Prostate gland (tissue), 2 donors: ENCODE measurements around the gene FRMD4A. TPM values are rescaled to one million over a fixed set of nuclear protein-coding genes. Genes with fewer than 3 reads are reported as not detected.

Source experiments
- DNase-seq: peaks from one replicate; pipeline ENCODE4 v3.0.0-alpha.2; 2019; ENCODE audit warnings: low spot score
- H3K27ac ChIP-seq, 2 donors: fragments of 200-600 bp; sonication (generic); 2 replicates each; pipeline ENCODE4 v1.5.1; 2017 to 2019
- H3K27me3 ChIP-seq: fragments of 200-600 bp; sonication (generic); replicated peaks from 2 replicates; pipeline ENCODE4 v1.5.1; 2019; ENCODE audit not compliant: insufficient read depth
- H3K36me3 ChIP-seq, 2 donors: fragments of 200-600 bp; sonication (generic); 1 replicate in 1 of 2; 2 replicates in 1 of 2; pipeline versions ENCODE4 v1.5.1 to v1.8.1; 2017 to 2019
- H3K4me1 ChIP-seq: fragments of 200-600 bp; sonication (generic); replicated peaks from 2 replicates; pipeline ENCODE4 v1.5.1; 2019
- H3K4me3 ChIP-seq, 2 donors: fragments of 200-600 bp; sonication (generic); 2 replicates each; pipeline ENCODE4 v1.5.1; 2017 to 2019
- H3K9me3 ChIP-seq: fragments of 200-600 bp; sonication (generic); 2 replicates; pipeline ENCODE4 v1.5.1; 2017
- POLR2A ChIP-seq: fragments of 450-650 bp; IDR thresholded peaks from one replicate; pipeline ENCODE4 v1.6.1; 2016; ENCODE audit warnings: antibody characterized with exemption, mild to moderate bottlenecking
- POLR2AphosphoS5 ChIP-seq: sonication (generic); formaldehyde crosslinking; IDR thresholded peaks from one replicate; pipeline ENCODE4 v1.6.1; 2017; ENCODE audit warnings: antibody characterized with exemption
- WGBS: methylation state at CpG from one replicate; pipeline ENCODE4 v1.1.5; 2018; 5-methylcytosine and 5-hydroxymethylcytosine counted together
- intact Hi-C: fragments of 100-400 bp; cut with DNase I; formaldehyde crosslinking; loops from one replicate; pipeline ENCODE4 v1.14.2; 2022
- total RNA-seq, 2 donors: library from RNA; depleted of rRNA; stranded (reverse); fragments of >200 nt; gene quantifications; one replicate each; pipeline ENCODE4 v1.1.0, GENCODE V29; 2016
- TF ChIP-seq, protein P1 (sequence below), 4 experiments: fragments of 200-600 bp in 2 of 4; fragments of 450-650 bp in 2 of 4; sonication (generic) in 2 of 4; IDR thresholded peaks; 1 replicate in 3 of 4; 2 replicates in 1 of 4; pipeline ENCODE4 v1.5.1; 2016 to 2019; ENCODE audit warnings: antibody characterized with exemption in 4 of 4, mild to moderate bottlenecking in 2 of 4, moderate library complexity in 2 of 4

The FRMD4A gene
- total RNA-seq, 2 donors from 2014 or later = 38.0 to 53.2 TPM

DNA sequence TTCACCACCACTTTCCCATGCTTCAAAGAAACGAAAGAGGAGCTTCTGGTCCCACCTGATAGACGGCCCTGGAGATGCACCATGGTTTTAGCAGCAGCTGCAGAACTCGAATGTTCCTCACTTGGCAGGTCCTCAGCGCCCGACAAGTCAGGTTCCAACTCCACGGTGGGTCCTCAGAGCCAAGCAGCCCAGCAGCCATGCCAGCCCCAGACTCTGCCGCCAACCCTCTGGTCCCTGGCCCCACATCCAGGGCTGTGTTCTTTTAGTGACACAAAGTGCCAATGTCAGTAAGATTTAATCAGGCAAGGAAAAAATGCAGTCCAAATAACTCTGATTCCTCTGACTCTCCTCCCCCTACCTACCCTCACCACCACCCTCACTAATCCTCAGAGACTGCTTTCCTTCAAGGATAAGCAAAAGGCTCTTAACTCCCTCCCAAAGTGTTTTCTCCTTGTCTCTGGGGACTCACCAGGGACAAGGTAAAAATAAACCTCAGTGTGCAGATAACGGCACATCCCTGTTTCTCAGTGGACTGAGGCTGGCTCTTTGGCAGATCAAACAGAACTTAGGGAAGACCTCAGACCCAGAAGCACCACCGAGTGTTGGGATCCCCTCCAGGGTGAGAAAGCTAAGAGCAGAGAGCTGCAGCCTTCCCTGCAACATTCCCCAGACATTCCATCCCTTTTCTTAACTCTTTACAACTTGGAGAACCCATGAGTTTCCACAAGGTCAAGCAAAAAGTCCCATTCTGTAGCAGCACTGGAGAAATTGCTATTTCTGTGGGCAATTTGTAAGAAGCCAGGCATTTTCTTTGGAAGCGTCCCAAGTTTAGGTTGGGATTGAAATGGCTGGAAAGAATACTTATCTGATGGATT, 358.9 kb downstream of the FRMD4A start:
- intact Hi-C loops = no loop called here
- WGBS = 29% methylated on average over 10 of the region's 10 CpGs
- H3K4me1 ChIP-seq = no peaks in the 10 kb centered on the region
- TF ChIP-seq, protein P1, sequence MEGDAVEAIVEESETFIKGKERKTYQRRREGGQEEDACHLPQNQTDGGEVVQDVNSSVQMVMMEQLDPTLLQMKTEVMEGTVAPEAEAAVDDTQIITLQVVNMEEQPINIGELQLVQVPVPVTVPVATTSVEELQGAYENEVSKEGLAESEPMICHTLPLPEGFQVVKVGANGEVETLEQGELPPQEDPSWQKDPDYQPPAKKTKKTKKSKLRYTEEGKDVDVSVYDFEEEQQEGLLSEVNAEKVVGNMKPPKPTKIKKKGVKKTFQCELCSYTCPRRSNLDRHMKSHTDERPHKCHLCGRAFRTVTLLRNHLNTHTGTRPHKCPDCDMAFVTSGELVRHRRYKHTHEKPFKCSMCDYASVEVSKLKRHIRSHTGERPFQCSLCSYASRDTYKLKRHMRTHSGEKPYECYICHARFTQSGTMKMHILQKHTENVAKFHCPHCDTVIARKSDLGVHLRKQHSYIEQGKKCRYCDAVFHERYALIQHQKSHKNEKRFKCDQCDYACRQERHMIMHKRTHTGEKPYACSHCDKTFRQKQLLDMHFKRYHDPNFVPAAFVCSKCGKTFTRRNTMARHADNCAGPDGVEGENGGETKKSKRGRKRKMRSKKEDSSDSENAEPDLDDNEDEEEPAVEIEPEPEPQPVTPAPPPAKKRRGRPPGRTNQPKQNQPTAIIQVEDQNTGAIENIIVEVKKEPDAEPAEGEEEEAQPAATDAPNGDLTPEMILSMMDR (IDR thresholded peaks at IDR 0.05) = no peak
- TF ChIP-seq POLR2A (no peak), POLR2AphosphoS5 (no peak)
- no peak overlapping the region for H3K4me3 ChIP-seq
- no peak for DNase-seq
- H3K27me3 ChIP-seq = no peaks in the 10 kb centered on the region
- H3K36me3 ChIP-seq = no peaks in the 10 kb centered on the region
- H3K9me3 ChIP-seq = no peaks in the 10 kb centered on the region
- H3K27ac ChIP-seq = no peak overlapping the region

DNA sequence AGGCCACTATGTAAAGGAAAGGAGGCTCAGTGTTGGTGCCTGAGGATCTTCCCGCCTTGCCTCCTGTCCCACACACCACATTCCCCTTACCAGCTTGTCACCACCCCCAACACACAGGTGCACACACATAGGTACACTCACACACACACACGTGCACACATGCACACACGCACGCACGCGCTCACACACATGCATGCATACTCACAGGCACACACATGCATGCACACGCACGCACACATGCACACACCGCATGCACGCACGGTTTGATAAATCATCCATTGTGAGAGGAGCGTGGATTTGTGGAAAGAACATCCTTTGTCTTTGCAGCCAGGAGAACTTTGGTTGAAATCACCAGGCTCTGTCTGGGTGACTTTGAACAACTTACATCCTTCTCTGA, 359.8 kb downstream of the FRMD4A start:
- TF ChIP-seq POLR2A (no peak), POLR2AphosphoS5 (no peak)
- TF ChIP-seq, protein P1 (IDR thresholded peaks at IDR 0.05) = no peak
- no peaks in the 10 kb centered on the region for H3K9me3 ChIP-seq
- 94% methylated on average over 12 of the region's 12 CpGs for WGBS
- no peak for DNase-seq
- no peaks in the 10 kb centered on the region for H3K4me1 ChIP-seq
- H3K27me3 ChIP-seq = no peaks in the 10 kb centered on the region
- H3K4me3 ChIP-seq = no peak overlapping the region
- no peak overlapping the region for H3K27ac ChIP-seq
- no peaks in the 10 kb centered on the region for H3K36me3 ChIP-seq
- intact Hi-C loops = no loop called here

DNA sequence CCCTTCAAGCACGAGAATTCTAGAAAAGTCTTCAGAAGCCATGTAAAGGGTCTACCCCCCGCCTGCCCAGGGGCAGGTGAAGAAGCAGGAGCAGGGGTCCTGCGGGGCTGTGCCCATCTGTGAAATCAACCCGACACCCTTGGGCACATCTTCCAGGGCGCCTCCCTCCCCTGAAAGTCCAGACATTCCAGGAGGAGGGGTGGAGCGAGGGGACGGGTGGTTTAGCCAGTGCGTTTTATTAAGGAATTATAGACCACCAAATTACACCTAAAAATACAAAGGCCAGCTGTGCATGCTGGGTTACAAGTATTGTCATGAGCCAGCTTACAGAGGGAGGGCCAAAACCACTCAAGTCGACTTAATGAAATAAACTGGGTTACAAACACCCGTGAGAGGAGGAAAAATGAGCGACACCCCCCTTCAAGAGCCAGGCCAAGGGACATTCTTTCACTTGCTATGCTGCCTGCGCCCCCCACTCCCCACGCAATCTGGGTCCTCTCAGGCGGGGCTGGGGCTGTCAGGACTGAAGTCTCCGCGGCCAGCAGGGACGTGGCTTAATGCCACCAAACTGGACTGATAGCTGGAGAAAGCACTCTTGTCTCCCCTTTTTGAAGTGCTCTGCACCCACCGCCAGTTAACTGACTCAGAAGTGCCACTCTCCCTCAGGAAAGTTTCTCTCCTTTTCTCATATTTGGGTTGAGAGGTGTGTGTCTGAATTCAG, 360.3 kb downstream of the FRMD4A start:
- no peaks in the 10 kb centered on the region for H3K27me3 ChIP-seq
- 62% methylated on average over 18 of the region's 18 CpGs for WGBS
- no peaks in the 10 kb centered on the region for H3K9me3 ChIP-seq
- no peak for DNase-seq
- H3K36me3 ChIP-seq = no peaks in the 10 kb centered on the region
- no peak overlapping the region for H3K27ac ChIP-seq
- no peak overlapping the region for H3K4me3 ChIP-seq
- no peaks in the 10 kb centered on the region for H3K4me1 ChIP-seq
- TF ChIP-seq, protein P1 (IDR thresholded peaks at IDR 0.05) = no peak
- TF ChIP-seq POLR2A (no peak), POLR2AphosphoS5 (no peak)
- intact Hi-C loops = no loop called here

DNA sequence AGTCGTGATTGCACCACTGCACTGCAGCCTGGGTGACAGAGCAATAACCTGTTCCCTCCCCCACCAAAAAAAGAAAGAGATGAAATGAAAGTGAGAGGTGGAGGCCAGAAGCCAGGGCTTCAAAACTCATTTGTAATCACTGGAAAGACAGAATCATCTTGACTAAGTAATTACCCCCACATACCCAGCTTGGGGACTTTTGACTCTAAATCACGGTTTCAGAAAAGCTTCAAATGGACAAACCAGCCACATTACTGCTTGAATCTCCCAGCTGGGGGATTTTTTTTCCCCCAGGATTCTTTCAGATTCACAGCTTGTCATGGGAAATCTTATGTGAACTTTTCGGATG, 361.0 kb downstream of the FRMD4A start:
- H3K27me3 ChIP-seq = no peaks in the 10 kb centered on the region
- no peak overlapping the region for H3K4me3 ChIP-seq
- TF ChIP-seq, protein P1 (IDR thresholded peaks at IDR 0.05) = no peak
- TF ChIP-seq POLR2AphosphoS5 (no peak), POLR2A (no peak)
- no peaks in the 10 kb centered on the region for H3K36me3 ChIP-seq
- 100% methylated on average over 3 of the region's 3 CpGs for WGBS
- intact Hi-C loops = no loop called here
- no peaks in the 10 kb centered on the region for H3K9me3 ChIP-seq
- no peaks in the 10 kb centered on the region for H3K4me1 ChIP-seq
- H3K27ac ChIP-seq = no peak overlapping the region
- DNase-seq = no peak
